Ovary (tissue), 3 donors: Measurements from ENCODE around the gene FAM117A.

Experiments used
- EP300 ChIP-seq: sonication (generic); formaldehyde crosslinking; IDR thresholded peaks from one replicate; pipeline ENCODE4 v1.6.1; 2017; ENCODE audit warnings: antibody characterized with exemption
- POLR2A ChIP-seq: fragments of 450-650 bp; IDR thresholded peaks from one replicate; pipeline ENCODE4 v1.6.1; 2017; ENCODE audit warnings: antibody characterized with exemption, mild to moderate bottlenecking, moderate library complexity
- TF ChIP-seq, protein P1 (sequence below), 3 donors: fragments of 450-650 bp in 2 of 3; fragments of 200-600 bp in 1 of 3; IDR thresholded peaks; one replicate each; pipeline versions ENCODE4 v1.5.1 to v1.8.0; 2016 to 2022; ENCODE audit warnings: antibody characterized with exemption in 3 of 3, mild to moderate bottlenecking in 1 of 3
- donor health status: DM: no; HTN: no; CAD: no.

DNA sequence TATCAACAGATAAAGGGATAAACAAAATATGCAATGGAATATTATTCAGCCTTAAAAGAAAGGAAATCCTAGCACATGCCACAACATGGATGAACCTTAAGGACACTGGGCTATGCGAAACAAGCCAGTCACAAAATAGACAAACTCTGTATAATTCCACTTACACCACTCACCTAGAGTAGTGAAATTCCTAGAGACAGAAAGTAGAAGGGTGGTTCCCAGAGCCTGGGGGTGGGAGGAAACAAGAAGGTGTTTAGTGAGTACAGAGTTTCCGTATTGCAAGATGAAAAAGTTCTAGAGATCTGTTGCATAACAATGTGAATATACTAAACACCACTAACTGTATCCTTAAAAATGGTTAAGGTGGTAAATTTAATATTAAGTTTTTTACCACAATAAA, 96.1 kb downstream of the FAM117A start:
- TF ChIP-seq, protein P1, sequence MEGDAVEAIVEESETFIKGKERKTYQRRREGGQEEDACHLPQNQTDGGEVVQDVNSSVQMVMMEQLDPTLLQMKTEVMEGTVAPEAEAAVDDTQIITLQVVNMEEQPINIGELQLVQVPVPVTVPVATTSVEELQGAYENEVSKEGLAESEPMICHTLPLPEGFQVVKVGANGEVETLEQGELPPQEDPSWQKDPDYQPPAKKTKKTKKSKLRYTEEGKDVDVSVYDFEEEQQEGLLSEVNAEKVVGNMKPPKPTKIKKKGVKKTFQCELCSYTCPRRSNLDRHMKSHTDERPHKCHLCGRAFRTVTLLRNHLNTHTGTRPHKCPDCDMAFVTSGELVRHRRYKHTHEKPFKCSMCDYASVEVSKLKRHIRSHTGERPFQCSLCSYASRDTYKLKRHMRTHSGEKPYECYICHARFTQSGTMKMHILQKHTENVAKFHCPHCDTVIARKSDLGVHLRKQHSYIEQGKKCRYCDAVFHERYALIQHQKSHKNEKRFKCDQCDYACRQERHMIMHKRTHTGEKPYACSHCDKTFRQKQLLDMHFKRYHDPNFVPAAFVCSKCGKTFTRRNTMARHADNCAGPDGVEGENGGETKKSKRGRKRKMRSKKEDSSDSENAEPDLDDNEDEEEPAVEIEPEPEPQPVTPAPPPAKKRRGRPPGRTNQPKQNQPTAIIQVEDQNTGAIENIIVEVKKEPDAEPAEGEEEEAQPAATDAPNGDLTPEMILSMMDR (IDR thresholded peaks at IDR 0.05) = no peak
- no peak for TF ChIP-seq EP300
- TF ChIP-seq POLR2A = no peak
